Vagina (tissue), 2 donors: ENCODE data around the gene LDLRAD4. TPM values are rescaled to one million over a fixed set of nuclear protein-coding genes. Genes with fewer than 3 reads are reported as not detected.
A peak's percentile ranks its signal among the peaks of the same experiment; 100 is the strongest.

Experiments
- DNase-seq, 2 donors: peaks; one replicate each; pipeline ENCODE4 v3.0.0-alpha.2; 2017; ENCODE audit errors: extremely low spot score in 2 of 2
- H3K27ac ChIP-seq: fragments of 200-600 bp; sonication (generic); one replicate; pipeline ENCODE4 v1.5.1; 2019
- H3K27me3 ChIP-seq: fragments of 200-600 bp; sonication (generic); one replicate; pipeline ENCODE4 v1.5.1; 2019
- H3K36me3 ChIP-seq, 2 donors: fragments of 200-600 bp; sonication (generic); one replicate each; pipeline ENCODE4 v1.5.1; 2017 to 2019
- H3K4me1 ChIP-seq: fragments of 200-600 bp; sonication (generic); one replicate; pipeline ENCODE4 v1.5.1; 2019
- H3K4me3 ChIP-seq, 2 donors: fragments of 200-600 bp; sonication (generic); 1 replicate in 1 of 2; 2 replicates in 1 of 2; pipeline ENCODE4 v1.5.1; 2016 to 2019
- H3K9me3 ChIP-seq: fragments of 200-600 bp; sonication (generic); one replicate; pipeline ENCODE4 v1.5.1; 2019
- POLR2A ChIP-seq, 2 donors: fragments of 450-650 bp; IDR thresholded peaks; one replicate each; pipeline ENCODE4 v1.6.1; 2017; ENCODE audit warnings: antibody characterized with exemption in 2 of 2, mild to moderate bottlenecking in 2 of 2, moderate library complexity in 2 of 2
- POLR2AphosphoS5 ChIP-seq, 2 donors: sonication (generic); formaldehyde crosslinking; IDR thresholded peaks; one replicate each; pipeline ENCODE4 v1.9.0; 2017; ENCODE audit warnings: antibody characterized with exemption in 2 of 2, mild to moderate bottlenecking in 2 of 2, low read depth in 1 of 2; ENCODE audit not compliant: insufficient read depth in 1 of 2
- intact Hi-C: fragments of 100-400 bp; cut with DNase I; formaldehyde crosslinking; loops from one replicate; pipeline ENCODE4 v1.15.1; 2023
- total RNA-seq: library from RNA; depleted of rRNA; stranded (reverse); fragments of >200 nt; gene quantifications from one replicate; pipeline ENCODE4 v1.2.3, GENCODE V29; 2016
- TF ChIP-seq, protein P1 (sequence below), 3 experiments: fragments of 450-650 bp in 2 of 3; fragments of 200-600 bp in 1 of 3; sonication (generic) in 1 of 3; IDR thresholded peaks; one replicate each; pipeline ENCODE4 v1.5.1; 2017 to 2019; ENCODE audit warnings: antibody characterized with exemption in 3 of 3, mild to moderate bottlenecking in 2 of 3, moderate library complexity in 2 of 3

The LDLRAD4 gene
- total RNA-seq, 1 donor from 2014 or later: 24.3 TPM

GRCh38 chr18:13464432-13465123 lies 246.0 kb downstream of the LDLRAD4 start:
- intact Hi-C loops: no loop called here
- H3K4me3 ChIP-seq: peak overlapping the region in 1 of 2 donors; percentile 11
- no peak overlapping the region for H3K27ac ChIP-seq
- no peaks in the 10 kb centered on the region for H3K9me3 ChIP-seq
- no peak for DNase-seq
- no peaks in the 10 kb centered on the region for H3K36me3 ChIP-seq
- H3K4me1 ChIP-seq: peaks cover 13% of the 10 kb centered on the region
- TF ChIP-seq, protein P1, sequence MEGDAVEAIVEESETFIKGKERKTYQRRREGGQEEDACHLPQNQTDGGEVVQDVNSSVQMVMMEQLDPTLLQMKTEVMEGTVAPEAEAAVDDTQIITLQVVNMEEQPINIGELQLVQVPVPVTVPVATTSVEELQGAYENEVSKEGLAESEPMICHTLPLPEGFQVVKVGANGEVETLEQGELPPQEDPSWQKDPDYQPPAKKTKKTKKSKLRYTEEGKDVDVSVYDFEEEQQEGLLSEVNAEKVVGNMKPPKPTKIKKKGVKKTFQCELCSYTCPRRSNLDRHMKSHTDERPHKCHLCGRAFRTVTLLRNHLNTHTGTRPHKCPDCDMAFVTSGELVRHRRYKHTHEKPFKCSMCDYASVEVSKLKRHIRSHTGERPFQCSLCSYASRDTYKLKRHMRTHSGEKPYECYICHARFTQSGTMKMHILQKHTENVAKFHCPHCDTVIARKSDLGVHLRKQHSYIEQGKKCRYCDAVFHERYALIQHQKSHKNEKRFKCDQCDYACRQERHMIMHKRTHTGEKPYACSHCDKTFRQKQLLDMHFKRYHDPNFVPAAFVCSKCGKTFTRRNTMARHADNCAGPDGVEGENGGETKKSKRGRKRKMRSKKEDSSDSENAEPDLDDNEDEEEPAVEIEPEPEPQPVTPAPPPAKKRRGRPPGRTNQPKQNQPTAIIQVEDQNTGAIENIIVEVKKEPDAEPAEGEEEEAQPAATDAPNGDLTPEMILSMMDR (IDR thresholded peaks at IDR 0.05): no peak
- no peak for TF ChIP-seq POLR2A (IDR thresholded peaks at IDR 0.05)
- peak; percentile 10 to 60 for TF ChIP-seq POLR2AphosphoS5 (IDR thresholded peaks at IDR 0.05; ENCODE audit: insufficient read depth in 1 of 2, low read depth in 1 of 2)
- no peaks in the 10 kb centered on the region for H3K27me3 ChIP-seq

- no peaks in the 10 kb centered on the region for H3K9me3 ChIP-seq
- DNase-seq: no peak
- intact Hi-C loops: no loop called here
- no peaks in the 10 kb centered on the region for H3K27me3 ChIP-seq
- H3K4me3 ChIP-seq: peak overlapping the region in 1 of 2 donors; percentile 11
- H3K4me1 ChIP-seq: peaks cover 13% of the 10 kb centered on the region
- no peak overlapping the region for H3K27ac ChIP-seq
- no peaks in the 10 kb centered on the region for H3K36me3 ChIP-seq
- no peak for TF ChIP-seq POLR2AphosphoS5 (IDR thresholded peaks at IDR 0.05; ENCODE audit: insufficient read depth in 1 of 2, low read depth in 1 of 2)
- TF ChIP-seq POLR2A (IDR thresholded peaks at IDR 0.05): no peak
- TF ChIP-seq, protein P1 (IDR thresholded peaks at IDR 0.05): no peak
These were observed 246.5 kb downstream of the LDLRAD4 start for GRCh38 chr18:13465124-13465446.

DNA sequence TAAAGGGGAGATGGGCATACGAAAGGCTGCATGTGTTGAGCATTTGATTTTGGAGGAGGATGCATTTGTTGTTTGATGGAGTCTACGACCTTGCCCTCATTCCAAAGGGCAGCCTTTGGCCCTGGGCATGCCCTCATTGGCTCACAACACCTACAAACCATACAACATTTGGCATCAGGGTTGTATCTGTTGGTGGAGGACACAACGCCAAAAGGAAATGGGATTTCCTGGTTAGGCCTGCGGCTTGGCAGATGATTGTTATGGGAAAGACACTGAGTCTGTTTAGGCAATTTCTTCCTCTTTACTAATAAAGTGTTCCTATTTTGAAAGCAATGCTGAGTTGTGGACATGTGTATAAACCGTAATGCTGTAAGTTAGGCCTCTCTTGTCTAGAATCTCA lies 246.9 kb downstream of the LDLRAD4 start:
- intact Hi-C loops: no loop called here
- no peak overlapping the region for H3K27ac ChIP-seq
- TF ChIP-seq POLR2AphosphoS5 (IDR thresholded peaks at IDR 0.05; ENCODE audit: insufficient read depth in 1 of 2, low read depth in 1 of 2): peak in 1 of 2 donors; percentile 44
- TF ChIP-seq POLR2A (IDR thresholded peaks at IDR 0.05): no peak
- no peaks in the 10 kb centered on the region for H3K9me3 ChIP-seq
- H3K36me3 ChIP-seq: no peaks in the 10 kb centered on the region
- no peak for DNase-seq
- H3K4me3 ChIP-seq: peak overlapping the region in 1 of 2 donors; percentile 11
- H3K27me3 ChIP-seq: no peaks in the 10 kb centered on the region
- H3K4me1 ChIP-seq: peaks cover 13% of the 10 kb centered on the region

- intact Hi-C loops: no loop called here
- Histone ChIP-seq H3K4me1 (no peaks in the 10 kb centered on the region), H3K9me3 (no peaks in the 10 kb centered on the region), H3K4me3 (no peak overlapping the region), H3K27me3 (no peaks in the 10 kb centered on the region), H3K36me3 (no peaks in the 10 kb centered on the region), H3K27ac (no peak overlapping the region)
- TF ChIP-seq, protein P1 (IDR thresholded peaks at IDR 0.05): no peak
- no peak for TF ChIP-seq POLR2AphosphoS5 (IDR thresholded peaks at IDR 0.05; ENCODE audit: insufficient read depth in 1 of 2, low read depth in 1 of 2)
- DNase-seq: no peak
These were observed 252.1 kb downstream of the LDLRAD4 start for GRCh38 chr18:13470516-13471197.

GRCh38 chr18:13471198-13471845 lies 252.8 kb downstream of the LDLRAD4 start:
- intact Hi-C loops: no loop called here
- Histone ChIP-seq H3K36me3 (no peaks in the 10 kb centered on the region), H3K27ac (no peak overlapping the region), H3K27me3 (no peaks in the 10 kb centered on the region), H3K4me1 (no peaks in the 10 kb centered on the region), H3K4me3 (no peak overlapping the region), H3K9me3 (no peaks in the 10 kb centered on the region)
- DNase-seq: no peak
- TF ChIP-seq, protein P1 (IDR thresholded peaks at IDR 0.05): no peak
- TF ChIP-seq POLR2A (IDR thresholded peaks at IDR 0.05) (no peak), POLR2AphosphoS5 (IDR thresholded peaks at IDR 0.05; ENCODE audit: insufficient read depth in 1 of 2, low read depth in 1 of 2) (no peak)
